ENCODE measurements around the gene ARID2. TPM values are rescaled to one million over a fixed set of nuclear protein-coding genes. Genes with fewer than 3 reads are reported as not detected.

Gene ARID2
- total and polyA plus RNA-seq, 2 of the 13 experiments (the other 11 are each of a cell fraction or from before 2014, with no cell fraction given): 15.9 to 22.2 TPM

- TF ChIP-seq ZXDC (CRISPR knock-in tag; IDR thresholded peaks at IDR 0.05) (no peak; the same call in 1 of the 2 replicates), ZNF646 (CRISPR knock-in tag; IDR thresholded peaks at IDR 0.05) (peak; percentile 59; the same call in 1 of the 2 replicates), ZNF672 (CRISPR knock-in tag; IDR thresholded peaks at IDR 0.05) (no peak), HES4 (CRISPR knock-in tag; IDR thresholded peaks at IDR 0.05; ENCODE audit: borderline replicate concordance) (peak; percentile 85; the same call in 1 of the 2 replicates), TGIF2 (CRISPR knock-in tag; IDR thresholded peaks at IDR 0.05) (no peak), RERE (CRISPR knock-in tag; IDR thresholded peaks at IDR 0.05; ENCODE audit: low read depth) (peak; percentile 62; the same call in 1 of the 2 replicates), GLI4 (CRISPR knock-in tag; IDR thresholded peaks at IDR 0.05; ENCODE audit: borderline replicate concordance) (no peak), SNAPC5 (CRISPR knock-in tag; IDR thresholded peaks at IDR 0.05; ENCODE audit: borderline replicate concordance) (no peak), HMG20B (CRISPR knock-in tag; conservative IDR thresholded peaks at IDR 0.05) (peak; percentile 45; the same call in 1 of the 2 replicates), CC2D1A (CRISPR knock-in tag; IDR thresholded peaks at IDR 0.05) (no peak)
These were observed 775 bp upstream of the ARID2 start (continued) for GRCh38 chr12:45728630-45729232.

Measured in HepG2 (cell line).